22Rv1 (cell line): ENCODE data around the gene TCIRG1.

Source experiments
- CTCF ChIP-seq: fragments of 450-650 bp; IDR thresholded peaks from 2 replicates; pipeline ENCODE4 v1.5.1; 2017; ENCODE audit warnings: mild to moderate bottlenecking
- ZFX ChIP-seq: fragments of 450-650 bp; IDR thresholded peaks from 2 replicates; pipeline ENCODE4 v1.6.1; 2017; ENCODE audit warnings: antibody characterized with exemption, borderline replicate concordance

- TF ChIP-seq CTCF (no peak), ZFX (no peak)
These were observed 22.5 kb upstream of the TCIRG1 start for GRCh38 chr11:68016161-68016903.
